ENCODE results near the gene TBC1D9B.
"Not testable (repeated sequence)": the region's sequence is repeated elsewhere in the genome, so short reads cannot be mapped to it uniquely, and the experiment has no call there.

TBC1D9B gene

GRCh38 chr5:179874136-179874535 is 33.6 kb downstream of the TBC1D9B start:
- Mint-ChIP-seq H3K4me3 (no peak overlapping the region), H3K4me1 (ENCODE audit: low read depth) (no peaks in the 10 kb centered on the region), H3K27me3 (ENCODE audit: low read depth) (no peaks in the 10 kb centered on the region), H3K27ac (no peak overlapping the region), H3K36me3 (ENCODE audit: low read depth) (peaks cover 22% of the 10 kb centered on the region), H3K9me3 (no peaks in the 10 kb centered on the region)
- DNase-seq (ENCODE audit: low spot score): no peak

- Mint-ChIP-seq H3K4me3 (no peak overlapping the region), H3K9me3 (no peaks in the 10 kb centered on the region), H3K4me1 (ENCODE audit: low read depth) (no peaks in the 10 kb centered on the region), H3K27ac (no peak overlapping the region), H3K36me3 (ENCODE audit: low read depth) (peaks cover 26% of the 10 kb centered on the region), H3K27me3 (ENCODE audit: low read depth) (no peaks in the 10 kb centered on the region)
- DNase-seq (ENCODE audit: low spot score): no peak
Observed at GRCh38 chr5:179873588-179874110, 34.0 kb downstream of the TBC1D9B start.

GRCh38 chr5:179872828-179873575 is 34.7 kb downstream of the TBC1D9B start:
- H3K27me3 Mint-ChIP-seq (ENCODE audit: low read depth): no peaks in the 10 kb centered on the region
- no peak overlapping the region for H3K4me3 Mint-ChIP-seq
- no peak overlapping the region for H3K27ac Mint-ChIP-seq
- H3K9me3 Mint-ChIP-seq: no peaks in the 10 kb centered on the region
- H3K4me1 Mint-ChIP-seq (ENCODE audit: low read depth): no peaks in the 10 kb centered on the region
- DNase-seq (ENCODE audit: low spot score): no peak
- H3K36me3 Mint-ChIP-seq (ENCODE audit: low read depth): peaks cover 32% of the 10 kb centered on the region

GRCh38 chr5:179872055-179872827 is 35.5 kb downstream of the TBC1D9B start:
- no peak overlapping the region for H3K27ac Mint-ChIP-seq
- H3K27me3 Mint-ChIP-seq (ENCODE audit: low read depth): no peaks in the 10 kb centered on the region
- H3K4me3 Mint-ChIP-seq: no peak overlapping the region
- peaks cover 30% of the 10 kb centered on the region for H3K36me3 Mint-ChIP-seq (ENCODE audit: low read depth)
- no peaks in the 10 kb centered on the region for H3K9me3 Mint-ChIP-seq
- H3K4me1 Mint-ChIP-seq (ENCODE audit: low read depth): no peaks in the 10 kb centered on the region
- DNase-seq (ENCODE audit: low spot score): no peak

DNA sequence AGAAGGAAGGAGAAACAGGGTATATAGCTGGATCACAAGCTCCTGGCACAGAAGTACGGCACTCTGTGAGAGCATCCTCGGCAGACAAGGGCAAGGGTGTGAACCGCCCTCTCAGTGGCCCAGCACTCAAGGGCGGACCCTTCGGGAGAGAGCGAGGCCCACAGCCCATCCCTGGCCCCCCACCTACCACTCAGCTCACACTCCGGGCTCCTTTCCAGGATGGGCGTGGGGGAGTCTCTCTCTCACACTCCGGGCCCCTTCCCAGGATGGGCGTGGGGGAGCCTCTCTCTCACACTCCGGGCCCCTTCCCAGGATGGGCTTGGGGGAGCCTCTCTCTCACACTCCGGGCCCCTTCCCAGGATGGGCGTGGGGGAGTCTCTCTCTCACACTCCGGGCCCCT is 36.2 kb downstream of the TBC1D9B start:
- DNase-seq (ENCODE audit: low spot score); H3K4me1 Mint-ChIP-seq (ENCODE audit: low read depth); H3K9me3 Mint-ChIP-seq; H3K27me3 Mint-ChIP-seq (ENCODE audit: low read depth); H3K27ac Mint-ChIP-seq; H3K4me3 Mint-ChIP-seq: not testable (repeated sequence)
- peaks cover 34% of the 10 kb centered on the region for H3K36me3 Mint-ChIP-seq (ENCODE audit: low read depth)

DNA sequence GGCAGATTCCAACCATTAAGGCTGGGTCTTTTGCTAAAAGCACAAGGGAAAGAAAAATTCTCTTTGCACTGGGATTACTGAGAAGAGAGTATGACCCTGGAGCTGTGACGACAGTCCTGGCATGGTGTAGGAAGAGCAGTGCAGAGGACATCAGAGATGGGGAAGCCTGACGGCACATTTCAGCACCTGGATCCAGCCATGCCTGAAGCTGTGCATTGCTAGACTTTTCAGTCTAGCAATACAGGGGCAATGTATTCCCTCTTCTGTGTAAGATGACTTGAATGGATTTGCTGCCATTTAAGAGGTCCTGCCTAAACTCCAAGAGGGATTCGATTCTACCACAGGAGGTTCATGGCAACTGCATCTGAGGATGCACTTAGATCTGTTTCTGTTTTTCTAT is 36.7 kb downstream of the TBC1D9B start:
- H3K27ac Mint-ChIP-seq: no peak overlapping the region

DNA sequence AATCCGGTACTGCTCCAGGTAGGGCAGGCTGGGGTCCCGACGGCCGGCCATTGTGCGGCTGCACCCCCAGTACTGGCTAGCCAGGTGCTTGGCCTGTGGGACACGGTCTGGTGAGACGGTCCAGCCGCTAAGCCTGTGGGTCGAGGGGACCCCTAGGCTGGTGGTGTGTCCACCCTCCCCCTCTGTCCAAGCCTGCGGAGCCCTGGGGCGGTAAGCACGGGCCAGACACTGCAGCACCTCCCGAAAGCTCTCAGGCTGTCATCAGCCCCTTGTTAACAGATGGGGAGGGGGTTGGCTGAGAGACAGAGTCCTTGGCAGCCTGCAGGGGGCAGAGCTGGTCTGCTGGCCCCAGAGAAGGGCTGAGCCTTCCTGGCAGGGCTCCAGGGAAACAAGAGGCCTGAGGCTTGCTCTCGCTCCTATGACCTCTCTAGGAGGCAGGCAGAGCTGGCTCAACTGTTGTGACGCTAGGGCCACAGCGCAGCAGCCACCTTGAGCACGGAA is 37.2 kb downstream of the TBC1D9B start:
- Mint-ChIP-seq H3K27ac (no peak overlapping the region), H3K36me3 (ENCODE audit: low read depth) (peaks cover 32% of the 10 kb centered on the region), H3K9me3 (no peaks in the 10 kb centered on the region), H3K27me3 (ENCODE audit: low read depth) (no peaks in the 10 kb centered on the region), H3K4me3 (no peak overlapping the region), H3K4me1 (ENCODE audit: low read depth) (no peaks in the 10 kb centered on the region)
- DNase-seq (ENCODE audit: low spot score): no peak

More for the DNA sequence above, 36.7 kb downstream of the TBC1D9B start:
- Mint-ChIP-seq H3K4me1 (ENCODE audit: low read depth) (no peaks in the 10 kb centered on the region), H3K4me3 (no peak overlapping the region), H3K27me3 (ENCODE audit: low read depth) (no peaks in the 10 kb centered on the region), H3K36me3 (ENCODE audit: low read depth) (peaks cover 32% of the 10 kb centered on the region), H3K9me3 (no peaks in the 10 kb centered on the region)
- DNase-seq (ENCODE audit: low spot score): no peak

DNA sequence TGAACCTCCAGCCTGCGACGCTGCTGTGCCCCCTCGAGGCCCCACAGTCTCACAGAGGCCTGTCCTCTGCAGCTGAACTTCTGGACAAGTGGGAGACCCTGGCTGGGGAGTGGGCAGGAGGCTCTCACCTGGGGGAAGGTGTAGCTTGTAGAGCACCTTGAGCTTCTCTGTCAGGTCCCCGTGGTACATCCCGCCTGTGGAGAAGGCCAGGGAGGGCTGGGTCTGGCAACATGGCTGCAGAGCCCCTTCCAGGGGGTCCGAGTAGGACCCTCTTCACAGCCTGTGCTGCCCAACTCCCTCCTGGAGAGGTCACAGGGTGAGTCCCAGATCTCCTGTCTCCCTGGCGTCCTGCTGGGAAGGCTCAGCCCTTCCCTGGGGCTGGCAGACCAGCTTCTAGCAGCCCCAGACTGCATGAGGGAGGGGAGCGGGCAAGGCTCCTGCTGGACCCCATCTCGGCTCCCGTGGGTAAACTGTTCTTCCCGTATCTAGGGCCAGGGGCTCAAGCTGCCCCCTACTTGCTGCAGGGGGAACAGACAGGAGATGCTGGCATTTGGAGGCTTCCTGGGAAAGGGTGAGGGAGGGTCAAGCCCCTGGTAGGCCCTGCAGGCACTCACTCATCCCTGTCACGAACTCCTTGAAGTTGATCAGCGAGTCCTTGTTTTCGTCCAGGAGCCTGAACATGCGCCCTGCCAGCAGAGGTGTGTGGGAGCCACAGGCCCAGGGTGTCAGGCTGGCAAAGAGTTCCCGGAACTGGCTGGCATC is 37.9 kb downstream of the TBC1D9B start:
- no peaks in the 10 kb centered on the region for H3K4me1 Mint-ChIP-seq (ENCODE audit: low read depth)
- no peaks in the 10 kb centered on the region for H3K27me3 Mint-ChIP-seq (ENCODE audit: low read depth)
- no peaks in the 10 kb centered on the region for H3K9me3 Mint-ChIP-seq
- H3K36me3 Mint-ChIP-seq (ENCODE audit: low read depth): peaks cover 35% of the 10 kb centered on the region
- no peak for DNase-seq (ENCODE audit: low spot score)
- H3K27ac Mint-ChIP-seq: no peak overlapping the region
- no peak overlapping the region for H3K4me3 Mint-ChIP-seq

- DNase-seq (ENCODE audit: low spot score): no peak
- H3K27me3 Mint-ChIP-seq (ENCODE audit: low read depth): no peaks in the 10 kb centered on the region
- H3K27ac Mint-ChIP-seq: no peak overlapping the region
- peaks cover 34% of the 10 kb centered on the region for H3K36me3 Mint-ChIP-seq (ENCODE audit: low read depth)
- no peak overlapping the region for H3K4me3 Mint-ChIP-seq
- H3K9me3 Mint-ChIP-seq: no peaks in the 10 kb centered on the region
- H3K4me1 Mint-ChIP-seq (ENCODE audit: low read depth): no peaks in the 10 kb centered on the region
Observed at GRCh38 chr5:179869101-179869500, 38.6 kb downstream of the TBC1D9B start.

- no peak for DNase-seq (ENCODE audit: low spot score)
- Mint-ChIP-seq H3K27ac (peak overlapping the region; percentile 41), H3K36me3 (ENCODE audit: low read depth) (peaks cover 37% of the 10 kb centered on the region), H3K4me1 (ENCODE audit: low read depth) (no peaks in the 10 kb centered on the region), H3K4me3 (no peak overlapping the region), H3K27me3 (ENCODE audit: low read depth) (no peaks in the 10 kb centered on the region), H3K9me3 (no peaks in the 10 kb centered on the region)
Observed at GRCh38 chr5:179868541-179868940, 39.2 kb downstream of the TBC1D9B start.

DNA sequence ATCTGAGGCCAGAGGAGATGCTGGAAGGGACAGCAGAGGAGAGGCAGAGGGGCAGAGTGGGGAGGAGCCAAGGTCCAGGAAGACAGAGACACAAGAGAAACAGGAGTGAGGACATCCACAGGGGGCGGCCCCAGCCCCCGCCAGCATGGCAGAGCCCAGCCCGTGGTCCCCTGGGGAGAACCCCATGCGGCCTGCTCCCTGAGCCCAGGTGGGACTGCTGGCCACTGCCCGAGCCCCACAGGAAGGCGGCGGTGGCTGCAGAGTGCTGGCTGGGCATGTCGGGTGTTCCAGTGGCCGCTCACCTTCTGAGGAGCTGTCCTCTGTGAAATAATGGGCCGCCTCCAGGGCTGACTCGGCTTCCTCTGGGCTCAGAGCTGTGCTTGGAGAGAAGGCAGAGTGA is 40.2 kb downstream of the TBC1D9B start:
- Mint-ChIP-seq H3K36me3 (ENCODE audit: low read depth) (peaks cover 42% of the 10 kb centered on the region), H3K4me3 (no peak overlapping the region), H3K27ac (no peak overlapping the region), H3K9me3 (no peaks in the 10 kb centered on the region), H3K27me3 (ENCODE audit: low read depth) (no peaks in the 10 kb centered on the region), H3K4me1 (ENCODE audit: low read depth) (no peaks in the 10 kb centered on the region)
- DNase-seq (ENCODE audit: low spot score): no peak

DNA sequence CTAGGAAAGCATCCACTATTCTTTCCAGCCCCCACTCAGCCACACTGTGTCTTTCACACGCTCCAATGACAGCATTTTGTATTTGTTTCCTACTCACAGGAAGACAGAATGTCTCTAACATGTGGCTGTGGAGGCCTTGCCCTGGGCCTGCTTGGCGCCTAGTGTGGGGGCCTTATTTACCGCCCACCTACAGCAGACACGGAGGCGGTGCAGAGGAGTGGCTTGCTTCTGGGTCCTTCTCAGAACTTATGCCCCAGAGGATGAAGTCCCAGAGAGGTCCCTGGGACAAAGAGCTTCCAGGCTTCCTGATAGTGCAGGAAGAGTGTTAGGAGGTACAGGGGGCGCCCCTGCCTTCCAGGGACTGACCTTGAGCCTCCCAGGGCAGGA is 40.6 kb downstream of the TBC1D9B start:
- Mint-ChIP-seq H3K4me3 (no peak overlapping the region), H3K4me1 (ENCODE audit: low read depth) (no peaks in the 10 kb centered on the region), H3K36me3 (ENCODE audit: low read depth) (peaks cover 44% of the 10 kb centered on the region)

GRCh38 chr5:179866241-179867078 is 41.2 kb downstream of the TBC1D9B start:
- Mint-ChIP-seq H3K27me3 (ENCODE audit: low read depth) (no peaks in the 10 kb centered on the region), H3K4me3 (no peak overlapping the region), H3K9me3 (no peaks in the 10 kb centered on the region), H3K27ac (no peak overlapping the region), H3K4me1 (ENCODE audit: low read depth) (no peaks in the 10 kb centered on the region), H3K36me3 (ENCODE audit: low read depth) (peaks cover 44% of the 10 kb centered on the region)
- DNase-seq (ENCODE audit: low spot score): peak; percentile 17

More for the DNA sequence above, 40.6 kb downstream of the TBC1D9B start:
- no peak for DNase-seq (ENCODE audit: low spot score)
- H3K27me3 Mint-ChIP-seq (ENCODE audit: low read depth): no peaks in the 10 kb centered on the region
- H3K9me3 Mint-ChIP-seq: no peaks in the 10 kb centered on the region
- H3K27ac Mint-ChIP-seq: no peak overlapping the region

Measured in T-helper 2 cell treated with Interferon-gamma antibody and Interleukin-4, amounts not matched to agents 5 μg/mL and 100 μg/mL, for 36 hours (primary cell).